Smooth muscle cell (in vitro differentiated cells): ENCODE measurements around the gene CPNE5. TPM values are rescaled to one million over a fixed set of nuclear protein-coding genes. Genes with fewer than 3 reads are reported as not detected.
A peak's percentile ranks its signal among the peaks of the same experiment; 100 is the strongest.

Experiments
- DNase-seq: peaks from one replicate; lab custom pipeline; 2025; ENCODE audit not compliant: unreplicated experiment; lab: John Stamatoyannopoulos, UW
- H2AFZ ChIP-seq: fragments of 200-600 bp; sonication (generic); 2 replicates; pipeline ENCODE4 v1.6.0; 2016; ENCODE audit warnings: antibody characterized with exemption, low read depth, mild to moderate bottlenecking
- H3F3A ChIP-seq: fragments of 200-600 bp; sonication (generic); 2 replicates; pipeline ENCODE4 v1.6.0; 2017; ENCODE audit warnings: antibody characterized with exemption, low read depth
- H3K27ac ChIP-seq: fragments of 200-600 bp; sonication (generic); 2 replicates; pipeline ENCODE4 v1.5.1; 2016; ENCODE audit warnings: low read depth, mild to moderate bottlenecking
- H3K27me3 ChIP-seq: fragments of 200-600 bp; sonication (generic); 2 replicates; pipeline ENCODE4 v1.6.1; 2016; ENCODE audit warnings: low read depth, mild to moderate bottlenecking
- H3K36me3 ChIP-seq: fragments of 200-600 bp; sonication (generic); 2 replicates; pipeline ENCODE4 v1.5.1; 2016; ENCODE audit warnings: low read depth
- H3K4me1 ChIP-seq: fragments of 200-600 bp; sonication (generic); 2 replicates; pipeline ENCODE4 v1.5.1; 2016; ENCODE audit warnings: low read depth
- H3K4me2 ChIP-seq: fragments of 200-600 bp; sonication (generic); 2 replicates; pipeline ENCODE4 v1.6.0; 2016; ENCODE audit warnings: mild to moderate bottlenecking
- H3K4me3 ChIP-seq: fragments of 200-600 bp; sonication (generic); 2 replicates; pipeline ENCODE4 v1.5.1; 2016; ENCODE audit warnings: mild to moderate bottlenecking
- H3K79me2 ChIP-seq: fragments of 200-600 bp; sonication (generic); 2 replicates; pipeline ENCODE4 v1.6.0; 2016; ENCODE audit warnings: low read depth, mild to moderate bottlenecking
- H3K9ac ChIP-seq: fragments of 200-600 bp; sonication (generic); 2 replicates; pipeline ENCODE4 v1.6.0; 2016; ENCODE audit warnings: low read depth
- H3K9me3 ChIP-seq: fragments of 200-600 bp; sonication (generic); replicated peaks from 2 replicates; pipeline ENCODE4 v1.5.1; 2016; ENCODE audit warnings: low read depth
- H4K20me1 ChIP-seq: fragments of 200-600 bp; sonication (generic); 2 replicates; pipeline ENCODE4 v1.6.0; 2016; ENCODE audit warnings: low read depth
- WGBS: methylation state at CpG from one replicate; pipeline ENCODE4 v1.1.7; 2016; ENCODE audit warnings: low lambda C conversion rate; 5-methylcytosine and 5-hydroxymethylcytosine counted together
- polyA plus RNA-seq: library from polyadenylated mRNA; unstranded; fragments of >200 nt; fragmentation: Nextera tagmentation; extraction: Ambion mirVana; gene quantifications from 2 replicates; pipeline ENCODE4 v1.2.1, GENCODE V29; 2016
- total RNA-seq: library from RNA; depleted of rRNA; stranded (reverse); fragments of >200 nt; gene quantifications from 2 replicates; pipeline ENCODE4 v1.2.3, GENCODE V29; 2014
- TF ChIP-seq, protein P1 (sequence below): fragments of 200-600 bp; sonication (generic); IDR thresholded peaks from 2 replicates; pipeline ENCODE4 v1.5.1; 2017; ENCODE audit warnings: borderline replicate concordance, mild to moderate bottlenecking, antibody characterized with exemption; ENCODE audit not compliant: insufficient read depth, poor library complexity, severe bottlenecking

Gene CPNE5
- total and polyA plus RNA-seq, 2 experiments from 2014 or later = 1.0 TPM; not detected in 1

DNA sequence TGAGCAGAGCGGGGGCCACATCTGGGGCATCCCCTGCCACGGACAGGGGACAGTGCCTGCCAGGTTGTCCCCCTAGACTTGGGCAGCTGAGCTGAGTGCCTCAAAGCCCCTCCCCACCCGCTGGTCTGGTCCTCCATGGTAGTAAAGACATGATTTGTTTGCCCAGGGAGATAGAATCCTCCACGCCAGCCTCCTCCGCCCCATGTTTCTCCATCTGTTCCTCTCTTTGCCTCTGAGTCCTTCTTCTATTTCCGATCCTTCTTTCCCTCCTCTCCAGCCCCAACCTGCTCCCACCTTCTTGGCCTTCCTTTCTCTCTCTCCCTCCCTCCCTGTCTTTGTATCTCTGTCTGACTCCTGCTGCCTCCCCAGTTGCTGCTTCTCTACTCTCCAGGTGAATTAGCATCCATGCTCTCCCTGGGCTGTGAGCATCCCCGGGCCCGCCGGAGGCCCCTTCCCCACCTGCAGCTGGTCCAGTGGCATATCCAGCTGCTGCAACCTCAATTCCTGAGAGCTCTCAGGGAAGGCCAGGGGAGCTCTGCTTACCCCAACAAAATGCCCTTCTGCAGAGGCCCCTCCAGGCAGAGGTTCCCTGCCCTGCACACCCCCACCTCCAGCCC is 45.8 kb downstream of the CPNE5 start:
- Histone ChIP-seq H3K4me3 (no peak overlapping the region), H3K9me3 (no peaks in the 10 kb centered on the region), H3K27me3 (no peaks in the 10 kb centered on the region), H2AFZ (no peak overlapping the region), H3K79me2 (no peaks in the 10 kb centered on the region), H3K4me1 (peaks cover 10% of the 10 kb centered on the region), H3F3A (no peaks in the 10 kb centered on the region), H3K36me3 (no peaks in the 10 kb centered on the region), H3K9ac (no peak overlapping the region), H4K20me1 (no peaks in the 10 kb centered on the region), H3K27ac (no peak overlapping the region), H3K4me2 (peak overlapping the region; percentile 17)
- DNase-seq = no peak
- 80% methylated on average over 9 of the region's 9 CpGs for WGBS
- TF ChIP-seq, protein P1, sequence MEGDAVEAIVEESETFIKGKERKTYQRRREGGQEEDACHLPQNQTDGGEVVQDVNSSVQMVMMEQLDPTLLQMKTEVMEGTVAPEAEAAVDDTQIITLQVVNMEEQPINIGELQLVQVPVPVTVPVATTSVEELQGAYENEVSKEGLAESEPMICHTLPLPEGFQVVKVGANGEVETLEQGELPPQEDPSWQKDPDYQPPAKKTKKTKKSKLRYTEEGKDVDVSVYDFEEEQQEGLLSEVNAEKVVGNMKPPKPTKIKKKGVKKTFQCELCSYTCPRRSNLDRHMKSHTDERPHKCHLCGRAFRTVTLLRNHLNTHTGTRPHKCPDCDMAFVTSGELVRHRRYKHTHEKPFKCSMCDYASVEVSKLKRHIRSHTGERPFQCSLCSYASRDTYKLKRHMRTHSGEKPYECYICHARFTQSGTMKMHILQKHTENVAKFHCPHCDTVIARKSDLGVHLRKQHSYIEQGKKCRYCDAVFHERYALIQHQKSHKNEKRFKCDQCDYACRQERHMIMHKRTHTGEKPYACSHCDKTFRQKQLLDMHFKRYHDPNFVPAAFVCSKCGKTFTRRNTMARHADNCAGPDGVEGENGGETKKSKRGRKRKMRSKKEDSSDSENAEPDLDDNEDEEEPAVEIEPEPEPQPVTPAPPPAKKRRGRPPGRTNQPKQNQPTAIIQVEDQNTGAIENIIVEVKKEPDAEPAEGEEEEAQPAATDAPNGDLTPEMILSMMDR = no peak

DNA sequence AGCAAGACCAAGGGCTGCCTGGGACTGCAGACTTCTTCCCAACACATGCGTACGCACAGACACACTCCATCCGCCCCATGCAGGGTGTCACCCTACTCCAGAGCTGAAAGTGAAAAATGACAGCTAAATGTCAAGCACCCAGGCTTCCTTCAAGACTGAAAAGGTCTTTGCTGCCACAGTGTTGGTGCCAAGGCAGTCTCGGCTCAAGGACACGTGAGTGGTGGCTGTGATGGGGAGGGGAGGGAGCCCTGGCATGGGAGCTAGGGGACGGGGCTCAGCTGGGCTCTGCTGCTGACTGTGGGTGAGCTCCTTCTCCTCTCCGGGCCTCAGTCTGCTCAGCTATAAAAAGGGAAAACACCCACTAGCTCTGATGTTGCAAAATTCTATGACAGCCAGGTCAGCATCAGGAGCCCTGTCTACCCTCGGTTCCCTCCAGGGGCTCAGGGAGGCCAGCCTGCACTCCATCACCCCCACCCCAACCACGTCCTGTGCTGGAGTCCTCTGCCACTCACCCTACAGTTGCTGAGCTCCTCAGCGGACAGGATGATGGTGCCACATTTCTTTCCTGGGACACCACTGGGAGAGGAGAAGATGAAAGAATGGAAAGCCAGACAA is 47.6 kb downstream of the CPNE5 start:
- Histone ChIP-seq H3K27me3 (no peaks in the 10 kb centered on the region), H3F3A (no peaks in the 10 kb centered on the region), H3K9me3 (no peaks in the 10 kb centered on the region), H3K4me1 (peaks cover 10% of the 10 kb centered on the region), H4K20me1 (no peaks in the 10 kb centered on the region), H3K9ac (no peak overlapping the region), H2AFZ (no peak overlapping the region), H3K79me2 (no peaks in the 10 kb centered on the region), H3K4me3 (no peak overlapping the region), H3K36me3 (no peaks in the 10 kb centered on the region), H3K27ac (no peak overlapping the region), H3K4me2 (no peak overlapping the region)
- TF ChIP-seq, protein P1 = no peak
- WGBS = 77% methylated on average over 10 of the region's 10 CpGs
- DNase-seq = no peak

DNA sequence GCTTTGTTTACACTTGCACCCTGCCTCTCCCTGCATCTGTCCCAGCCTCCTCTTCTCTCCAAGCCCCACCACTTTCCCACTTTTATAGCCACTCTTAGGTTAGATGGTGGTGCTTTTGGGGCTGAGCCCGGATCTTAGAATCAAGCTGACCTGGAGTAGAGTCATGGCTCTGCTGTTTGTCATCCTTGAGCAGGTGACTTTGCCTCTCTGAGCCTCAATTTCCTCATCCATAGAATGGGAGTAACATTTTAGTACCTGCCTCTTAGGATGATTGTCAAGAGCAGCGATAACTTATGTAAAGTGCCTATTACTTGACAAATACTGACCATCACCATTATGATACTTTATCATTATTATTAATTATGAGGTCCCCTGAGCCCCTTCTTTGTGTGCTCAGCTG is 48.2 kb downstream of the CPNE5 start:
- Histone ChIP-seq H3K9me3 (no peaks in the 10 kb centered on the region), H2AFZ (no peak overlapping the region), H3K36me3 (no peaks in the 10 kb centered on the region), H3K79me2 (no peaks in the 10 kb centered on the region), H3F3A (no peaks in the 10 kb centered on the region), H3K4me1 (peaks cover 10% of the 10 kb centered on the region), H3K27me3 (no peaks in the 10 kb centered on the region), H3K4me2 (no peak overlapping the region), H3K27ac (no peak overlapping the region), H3K9ac (no peak overlapping the region), H4K20me1 (no peaks in the 10 kb centered on the region), H3K4me3 (no peak overlapping the region)
- TF ChIP-seq, protein P1 = no peak
- DNase-seq = no peak
- 93% methylated on average over 2 of the region's 2 CpGs for WGBS

DNA sequence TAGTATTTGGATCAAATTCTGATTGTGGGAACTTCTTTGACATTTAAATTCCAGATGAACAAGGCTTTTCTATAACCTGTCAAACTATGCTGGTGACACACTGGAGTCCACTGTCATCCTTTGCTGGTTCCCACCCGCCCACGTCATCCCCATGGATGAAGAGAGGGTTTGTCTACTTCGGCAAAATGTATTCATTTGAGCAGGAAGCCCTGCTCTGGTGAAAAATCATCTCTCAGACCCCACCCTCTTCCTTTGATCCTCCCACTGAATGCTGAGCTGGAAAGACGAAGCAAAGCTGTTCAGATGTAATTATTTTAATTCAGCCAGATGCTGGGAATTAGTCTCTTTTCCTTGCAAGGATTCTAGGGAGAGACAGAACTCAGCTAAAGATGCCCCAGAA is 50.5 kb downstream of the CPNE5 start:
- Histone ChIP-seq H3K27me3 (no peaks in the 10 kb centered on the region), H3K4me2 (no peak overlapping the region), H3K4me3 (no peak overlapping the region), H3K9me3 (no peaks in the 10 kb centered on the region), H3F3A (no peaks in the 10 kb centered on the region), H4K20me1 (no peaks in the 10 kb centered on the region), H3K36me3 (no peaks in the 10 kb centered on the region), H2AFZ (no peak overlapping the region), H3K27ac (no peak overlapping the region), H3K79me2 (no peaks in the 10 kb centered on the region), H3K9ac (no peak overlapping the region), H3K4me1 (peaks cover 3% of the 10 kb centered on the region)
- WGBS = 37% methylated on average over 4 of the region's 4 CpGs
- no peak for DNase-seq
- TF ChIP-seq, protein P1 = no peak
